ENCODE data around the gene ARL6. TPM values are rescaled to one million over a fixed set of nuclear protein-coding genes. Genes with fewer than 3 reads are reported as not detected.

The ARL6 gene
- total RNA-seq, 1 experiment from 2014 or later: 12.1 TPM

- intact Hi-C loops (cut with micrococcal nuclease): no loop called here
- Histone ChIP-seq H3K4me1 (ENCODE audit: insufficient read depth, low read length) (peaks cover 21% of the 10 kb centered on the region), H3K36me3 (ENCODE audit: low read depth, low read length) (no peaks in the 10 kb centered on the region), H3K9me3 (ENCODE audit: low read length) (no peaks in the 10 kb centered on the region), H4K20me1 (ENCODE audit: low read length) (no peaks in the 10 kb centered on the region), H3F3A (ENCODE audit: low read length, unreplicated experiment) (no peaks in the 10 kb centered on the region), H3K27me3 (ENCODE audit: low read length) (no peaks in the 10 kb centered on the region), H3K9ac (ENCODE audit: low read length) (peak overlapping the region; percentile 69), H2AFZ (ENCODE audit: low read length) (peak overlapping the region; percentile 95), H3K4me3 (ENCODE audit: low read length) (peak overlapping the region; percentile 86), H3K27ac (ENCODE audit: low read length) (peak overlapping the region; percentile 6; the same call in 1 of the 2 replicates), H3K9me2 (replicated peaks; ENCODE audit: low read length) (no peaks in the 10 kb centered on the region), H3K79me2 (ENCODE audit: low read length) (no peaks in the 10 kb centered on the region), H3K4me2 (ENCODE audit: low read length) (peak overlapping the region; percentile 91)
- TF ChIP-seq EZH2phosphoT487 (IDR thresholded peaks at IDR 0.05; ENCODE audit: borderline replicate concordance, low read length) (no peak), CTCF (conservative IDR thresholded peaks at IDR 0.05; ENCODE audit: low read depth, low read length) (no peak), EZH2 (IDR thresholded peaks at IDR 0.05; ENCODE audit: low read length, unreplicated experiment) (no peak)
- ATAC-seq (no peak), DNase-seq (no peak)
- ChIA-PET POLR2A (ENCODE audit: unreplicated experiment) (no interaction called here), CTCF (no interaction called here)
- TSS peak; percentile 83 for BruUV-seq (replicated peaks)
Observed at GRCh38 chr3:97763586-97764406, 762 bp upstream of the ARL6 start.

GRCh38 chr3:97765336-97765735 lies 778 bp downstream of the ARL6 start:
- CTCF ChIA-PET: no interaction called here
- Histone ChIP-seq H3F3A (ENCODE audit: low read length, unreplicated experiment) (no peaks in the 10 kb centered on the region), H3K4me1 (ENCODE audit: insufficient read depth, low read length) (peaks cover 21% of the 10 kb centered on the region), H2AFZ (ENCODE audit: low read length) (peak overlapping the region; percentile 95), H3K9me2 (replicated peaks; ENCODE audit: low read length) (no peaks in the 10 kb centered on the region), H4K20me1 (ENCODE audit: low read length) (no peaks in the 10 kb centered on the region), H3K4me2 (ENCODE audit: low read length) (peak overlapping the region; percentile 91), H3K79me2 (ENCODE audit: low read length) (no peaks in the 10 kb centered on the region), H3K9ac (ENCODE audit: low read length) (peak overlapping the region; percentile 69; the same call in 1 of the 2 replicates), H3K27ac (ENCODE audit: low read length) (no peak overlapping the region), H3K27me3 (ENCODE audit: low read length) (no peaks in the 10 kb centered on the region), H3K9me3 (ENCODE audit: low read length) (no peaks in the 10 kb centered on the region), H3K4me3 (ENCODE audit: low read length) (peak overlapping the region; percentile 86), H3K36me3 (ENCODE audit: low read depth, low read length) (no peaks in the 10 kb centered on the region)
- intact Hi-C loops (cut with micrococcal nuclease): no loop called here
- ATAC-seq (no peak), DNase-seq (no peak)
- BruUV-seq (replicated peaks): TSS peak; percentile 53
- TF ChIP-seq EZH2phosphoT487 (IDR thresholded peaks at IDR 0.05; ENCODE audit: borderline replicate concordance, low read length): no peak
- no peak for TF ChIP-seq CTCF (conservative IDR thresholded peaks at IDR 0.05; ENCODE audit: low read depth, low read length)
- TF ChIP-seq EZH2 (IDR thresholded peaks at IDR 0.05; ENCODE audit: low read length, unreplicated experiment): no peak
- POLR2A ChIA-PET (ENCODE audit: unreplicated experiment): interaction anchor here (0.7 kb wide), 1 partner anchor 758 kb away, joined by 3 read pairs; the partner anchor contains the start of gene CLDND1

- no peaks in the 10 kb centered on the region for H3K4me1 ChIP-seq (ENCODE audit: insufficient read depth, low read length)
- no peak for ATAC-seq
- no peak for TF ChIP-seq EZH2phosphoT487 (IDR thresholded peaks at IDR 0.05; ENCODE audit: borderline replicate concordance, low read length)
- TF ChIP-seq CTCF (conservative IDR thresholded peaks at IDR 0.05; ENCODE audit: low read depth, low read length): no peak
- no peak for TF ChIP-seq EZH2 (IDR thresholded peaks at IDR 0.05; ENCODE audit: low read length, unreplicated experiment)
- no peak overlapping the region for H3K9ac ChIP-seq (ENCODE audit: low read length)
- H3K9me3 ChIP-seq (ENCODE audit: low read length): peaks cover 3% of the 10 kb centered on the region; the same call in 1 of the 2 replicates
- no peak overlapping the region for H3K4me3 ChIP-seq (ENCODE audit: low read length)
- no TSS peak for BruUV-seq (replicated peaks)
- no peak for DNase-seq
- no peak overlapping the region for H3K4me2 ChIP-seq (ENCODE audit: low read length)
- no peaks in the 10 kb centered on the region for H4K20me1 ChIP-seq (ENCODE audit: low read length)
- no peaks in the 10 kb centered on the region for H3F3A ChIP-seq (ENCODE audit: low read length, unreplicated experiment)
- POLR2A ChIA-PET (ENCODE audit: unreplicated experiment): no interaction called here
- no peak overlapping the region for H3K27ac ChIP-seq (ENCODE audit: low read length)
- no peaks in the 10 kb centered on the region for H3K27me3 ChIP-seq (ENCODE audit: low read length)
- intact Hi-C loops (cut with micrococcal nuclease): no loop called here
- H3K79me2 ChIP-seq (ENCODE audit: low read length): no peaks in the 10 kb centered on the region
- CTCF ChIA-PET: no interaction called here
- no peaks in the 10 kb centered on the region for H3K9me2 ChIP-seq (replicated peaks; ENCODE audit: low read length)
- H3K36me3 ChIP-seq (ENCODE audit: low read depth, low read length): 0 out of 2 replicates have a peak, but pooled peaks cover 4% of the 10 kb centered on the region
- no peak overlapping the region for H2AFZ ChIP-seq (ENCODE audit: low read length)
Observed at GRCh38 chr3:97772926-97773325, 8.4 kb downstream of the ARL6 start.
